Thyroid gland (tissue), 4 donors: ENCODE data around the gene RAB3D.

ENCODE experiments used
- CTCF ChIP-seq, 6 experiments: fragments of 200-600 bp in 3 of 6; fragments of 450-650 bp in 3 of 6; sonication (generic) in 3 of 6; IDR thresholded peaks; one replicate each; pipeline ENCODE4 v1.5.1; 2016 to 2019; ENCODE audit warnings: antibody characterized with exemption in 6 of 6, mild to moderate bottlenecking in 2 of 6, inconsistent platforms in 1 of 6, moderate library complexity in 1 of 6
- POLR2A ChIP-seq, 2 donors: fragments of 450-650 bp; IDR thresholded peaks; one replicate each; pipeline ENCODE4 v1.6.1; 2017; ENCODE audit warnings: antibody characterized with exemption in 2 of 2, mild to moderate bottlenecking in 2 of 2, moderate library complexity in 1 of 2

DNA sequence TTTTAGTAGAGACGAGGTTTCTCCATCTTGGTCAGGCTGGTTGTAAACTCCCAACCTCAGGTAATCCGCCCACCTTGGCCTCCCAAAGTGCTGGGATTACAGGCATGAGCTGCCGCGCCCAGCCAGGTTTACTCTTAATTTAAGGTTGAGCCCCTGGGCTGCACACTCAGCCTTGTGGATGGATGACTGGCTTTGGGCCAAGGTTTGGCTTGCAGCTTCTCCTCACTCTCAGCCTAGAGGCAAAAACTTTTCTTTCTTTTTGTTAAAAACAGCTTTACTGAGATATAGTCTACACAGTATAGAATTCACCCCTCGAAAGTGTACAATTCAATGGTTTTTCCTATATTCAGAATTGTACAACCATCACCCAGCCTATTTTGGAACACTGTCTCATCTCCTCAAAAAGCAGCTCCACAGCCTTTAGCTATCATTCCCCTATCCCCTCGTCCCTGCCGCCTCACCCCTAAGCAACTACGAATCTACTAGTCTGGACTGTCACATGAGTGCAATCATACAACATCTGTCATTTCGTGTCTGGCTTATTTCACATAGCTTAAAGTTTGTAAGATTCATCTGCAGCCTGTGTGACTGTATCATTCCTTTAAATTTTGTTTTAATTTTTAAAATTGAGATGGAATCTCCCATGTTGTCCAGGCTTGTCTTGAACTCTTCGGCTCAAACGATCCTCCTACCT, 58.0 kb downstream of the RAB3D start:
- TF ChIP-seq POLR2A (IDR thresholded peaks at IDR 0.05) (no peak), CTCF (IDR thresholded peaks at IDR 0.05) (no peak)
